RWPE2 (cell line): ENCODE measurements around the gene TP53TG5.

Experiments used
- ATAC-seq: fragments of 200-7000 bp; cut with Tn5 transposase; 3 replicates; pipeline ENCODE4 v1.9.1; 2021; ENCODE audit warnings: low read depth
- DNase-seq: peaks from one replicate; pipeline ENCODE4 v3.0.0-alpha.2; 2020; ENCODE audit warnings: low spot score
- H3K27ac ChIP-seq: fragments of 450-650 bp; 2 replicates; pipeline ENCODE4 v1.5.1; 2017; ENCODE audit warnings: mild to moderate bottlenecking; ENCODE audit not compliant: poor library complexity, severe bottlenecking
- H3K27me3 ChIP-seq: fragments of 250-450 bp; sonication (Bioruptor Pico); 2 replicates; pipeline ENCODE4 v1.5.1; 2021; ENCODE audit warnings: mild to moderate bottlenecking, moderate library complexity; ENCODE audit not compliant: insufficient read depth, poor library complexity, severe bottlenecking
- H3K36me3 ChIP-seq: fragments of 250-450 bp; sonication (Bioruptor Pico); 2 replicates; pipeline ENCODE4 v1.5.1; 2020; ENCODE audit warnings: low read depth, mild to moderate bottlenecking, moderate library complexity
- H3K4me1 ChIP-seq: fragments of 250-450 bp; sonication (Bioruptor Pico); 2 replicates; pipeline ENCODE4 v1.5.1; 2021; ENCODE audit warnings: mild to moderate bottlenecking, moderate library complexity; ENCODE audit not compliant: insufficient read depth, poor library complexity, severe bottlenecking
- H3K4me3 ChIP-seq: fragments of 250-450 bp; sonication (Bioruptor Pico); 2 replicates; pipeline ENCODE4 v1.5.1; 2021; ENCODE audit warnings: mild to moderate bottlenecking, moderate library complexity; ENCODE audit not compliant: severe bottlenecking
- H3K9me3 ChIP-seq: fragments of 250-450 bp; sonication (Bioruptor Pico); 2 replicates; pipeline ENCODE4 v1.5.1; 2021; ENCODE audit warnings: mild to moderate bottlenecking, moderate library complexity; ENCODE audit not compliant: severe bottlenecking
- CTCF ChIP-seq: fragments of 450-650 bp; IDR thresholded peaks from one replicate; pipeline ENCODE4 v1.5.1; 2017; ENCODE audit warnings: mild to moderate bottlenecking, moderate library complexity; ENCODE audit not compliant: poor library complexity, severe bottlenecking

Gene TP53TG5

GRCh38 chr20:45378191-45378590, at the start of gene TP53TG5:
TP53TG5 (minus strand) TSS chr20:45378325; CDS start chr20:45378236, 89 bp downstream.
- Histone ChIP-seq H3K4me3 (no peak within 1 kb of the TSS), H3K27ac (no peak within 1 kb of the TSS), H3K27me3 (no peaks in the 10 kb centered on the region), H3K36me3 (no peaks in the 10 kb centered on the region), H3K4me1 (peaks cover 1% of the 10 kb centered on the region), H3K9me3 (no peaks in the 10 kb centered on the region)
- no peak for ATAC-seq
- no peak for DNase-seq
- no peak for TF ChIP-seq CTCF

- no peaks in the 10 kb centered on the region for H3K9me3 ChIP-seq
- ATAC-seq (peak; percentile 11; the same call in 2 of the 3 replicates), DNase-seq (no peak)
- H3K36me3 ChIP-seq, result peaks cover 32% of the 10 kb centered on the region
- no peaks in the 10 kb centered on the region for H3K4me1 ChIP-seq
- H3K27ac ChIP-seq, result no peak overlapping the region
- no peak for TF ChIP-seq CTCF
- H3K27me3 ChIP-seq, result no peaks in the 10 kb centered on the region
- H3K4me3 ChIP-seq, result no peak overlapping the region
Measured at GRCh38 chr20:45427236-45428149, 49.4 kb upstream of the TP53TG5 start.

- TF ChIP-seq CTCF, result no peak
- Histone ChIP-seq H3K4me3 (no peak overlapping the region), H3K9me3 (no peaks in the 10 kb centered on the region), H3K27me3 (no peaks in the 10 kb centered on the region), H3K4me1 (no peaks in the 10 kb centered on the region), H3K36me3 (peaks cover 42% of the 10 kb centered on the region), H3K27ac (no peak overlapping the region)
- DNase-seq (no peak), ATAC-seq (no peak; the same call in 2 of the 3 replicates)
Measured at GRCh38 chr20:45426320-45427016, 48.3 kb upstream of the TP53TG5 start.

- Histone ChIP-seq H3K4me3 (no peak overlapping the region), H3K27me3 (no peaks in the 10 kb centered on the region), H3K9me3 (no peaks in the 10 kb centered on the region), H3K4me1 (no peaks in the 10 kb centered on the region), H3K27ac (no peak overlapping the region), H3K36me3 (peaks cover 51% of the 10 kb centered on the region)
- ATAC-seq, result peak; percentile 5; the same call in 1 of the 3 replicates
- no peak for TF ChIP-seq CTCF
- DNase-seq, result no peak
Measured at GRCh38 chr20:45425561-45425960, 47.4 kb upstream of the TP53TG5 start.
